Measurements from ENCODE around the gene P2RX5. TPM values are rescaled to one million over a fixed set of nuclear protein-coding genes. Genes with fewer than 3 reads are reported as not detected.

Gene P2RX5
- total RNA-seq, 3 donors from 2014 or later = 29.5 to 53.5 (median 30.8) TPM

DNA sequence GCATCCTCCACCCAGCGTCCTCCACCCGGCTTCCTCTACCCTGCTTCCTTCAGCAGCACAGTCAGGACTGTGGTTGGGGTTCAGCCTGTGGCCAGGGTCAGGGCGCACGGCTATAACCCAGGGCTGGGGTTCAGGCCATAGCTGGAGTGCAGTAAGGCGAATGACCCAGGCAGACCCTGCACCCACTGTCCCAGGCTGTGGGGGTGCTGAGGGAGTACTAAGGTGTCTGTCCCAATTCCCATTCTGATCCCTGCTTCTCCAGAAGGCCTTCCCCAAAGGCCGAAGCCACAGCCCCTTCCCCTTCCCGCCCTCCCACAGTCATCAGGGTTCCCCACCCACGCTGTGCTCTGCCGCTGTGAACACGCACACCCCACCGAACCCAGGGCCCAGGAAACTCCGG lies 14.9 kb downstream of the P2RX5 start:
- Mint-ChIP-seq H3K4me3 (no peak overlapping the region), H3K9me3 (no peaks in the 10 kb centered on the region), H3K36me3 (ENCODE audit: insufficient read depth) (peaks cover under 1% of the 10 kb centered on the region), H3K4me1 (ENCODE audit: low read depth) (peaks cover 7% of the 10 kb centered on the region), H3K27me3 (ENCODE audit: low read depth) (no peaks in the 10 kb centered on the region)
- no peak for DNase-seq
- no peak for ATAC-seq

DNA sequence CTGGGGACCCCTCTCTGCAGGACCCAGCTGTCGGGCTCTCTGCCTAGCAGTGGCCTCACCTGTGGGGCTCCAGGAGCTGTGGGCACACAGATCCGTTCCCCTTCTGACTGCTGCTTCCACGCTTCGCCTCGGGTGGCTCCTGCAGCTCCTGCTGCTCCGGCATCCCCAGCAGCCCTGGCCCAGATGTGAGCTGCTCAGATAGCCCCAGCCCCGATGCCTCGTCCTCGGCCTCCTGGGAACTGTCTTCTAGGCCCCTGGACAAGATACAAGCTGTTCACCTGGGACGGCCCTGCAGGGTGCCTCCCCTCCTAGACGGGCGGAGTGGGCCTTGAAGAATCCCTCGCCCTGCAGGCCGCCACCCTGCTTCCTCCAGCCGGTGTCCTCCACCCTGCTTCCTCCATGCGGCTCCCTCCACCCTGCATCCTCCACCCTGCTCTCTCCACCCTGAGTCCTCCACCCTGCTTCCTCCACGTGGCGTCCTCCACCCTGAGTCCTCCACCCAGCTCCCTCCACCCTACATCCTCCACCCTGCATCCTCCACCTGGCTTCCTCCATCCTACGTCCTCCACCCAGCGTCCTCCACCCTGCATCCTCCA lies 16.3 kb downstream of the P2RX5 start:
- Mint-ChIP-seq H3K9me3 (no peaks in the 10 kb centered on the region), H3K4me3 (no peak overlapping the region), H3K27me3 (ENCODE audit: low read depth) (no peaks in the 10 kb centered on the region), H3K4me1 (ENCODE audit: low read depth) (peaks cover 7% of the 10 kb centered on the region), H3K36me3 (ENCODE audit: insufficient read depth) (peaks cover 3% of the 10 kb centered on the region)
- ATAC-seq = no peak
- DNase-seq = no peak

DNA sequence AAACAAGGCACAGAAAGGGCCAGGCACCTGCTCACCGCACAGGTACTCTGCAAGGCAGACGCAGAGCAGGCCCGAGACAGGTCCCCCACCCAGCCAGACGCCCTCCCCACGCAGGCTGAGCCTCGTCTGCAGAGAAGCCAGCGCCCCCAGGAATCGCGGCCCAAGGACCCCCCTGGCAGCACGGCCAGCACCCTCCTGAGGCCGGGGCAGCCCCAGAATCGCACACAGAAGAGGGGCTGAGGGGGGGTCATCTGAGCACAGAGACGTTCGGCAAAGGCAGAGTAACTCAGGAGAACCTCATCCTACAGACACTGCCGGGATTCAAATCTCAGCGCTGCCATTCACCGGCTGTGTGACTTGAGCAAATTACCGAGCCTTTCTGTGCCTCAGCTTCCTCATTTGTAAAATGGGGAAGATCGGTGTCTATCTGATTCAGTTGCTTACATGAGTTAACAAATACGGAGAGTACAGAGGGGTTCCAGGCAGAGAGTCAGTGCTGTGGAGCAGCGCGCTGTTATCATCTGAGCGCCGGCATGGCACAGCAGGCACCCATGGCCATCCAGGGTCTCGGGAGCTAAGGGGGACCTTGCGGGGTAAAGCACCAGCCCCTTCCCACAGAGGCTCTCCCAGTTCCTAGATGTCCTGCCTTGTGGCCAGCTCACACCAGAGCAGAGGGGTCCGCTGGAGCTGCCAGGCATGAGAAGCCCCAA lies 17.0 kb downstream of the P2RX5 start:
- Mint-ChIP-seq H3K27me3 (ENCODE audit: low read depth) (no peaks in the 10 kb centered on the region), H3K36me3 (ENCODE audit: insufficient read depth) (peaks cover 3% of the 10 kb centered on the region), H3K9me3 (no peaks in the 10 kb centered on the region), H3K4me1 (ENCODE audit: low read depth) (peaks cover 7% of the 10 kb centered on the region), H3K4me3 (no peak overlapping the region)
- DNase-seq (no peak), ATAC-seq (no peak)

DNA sequence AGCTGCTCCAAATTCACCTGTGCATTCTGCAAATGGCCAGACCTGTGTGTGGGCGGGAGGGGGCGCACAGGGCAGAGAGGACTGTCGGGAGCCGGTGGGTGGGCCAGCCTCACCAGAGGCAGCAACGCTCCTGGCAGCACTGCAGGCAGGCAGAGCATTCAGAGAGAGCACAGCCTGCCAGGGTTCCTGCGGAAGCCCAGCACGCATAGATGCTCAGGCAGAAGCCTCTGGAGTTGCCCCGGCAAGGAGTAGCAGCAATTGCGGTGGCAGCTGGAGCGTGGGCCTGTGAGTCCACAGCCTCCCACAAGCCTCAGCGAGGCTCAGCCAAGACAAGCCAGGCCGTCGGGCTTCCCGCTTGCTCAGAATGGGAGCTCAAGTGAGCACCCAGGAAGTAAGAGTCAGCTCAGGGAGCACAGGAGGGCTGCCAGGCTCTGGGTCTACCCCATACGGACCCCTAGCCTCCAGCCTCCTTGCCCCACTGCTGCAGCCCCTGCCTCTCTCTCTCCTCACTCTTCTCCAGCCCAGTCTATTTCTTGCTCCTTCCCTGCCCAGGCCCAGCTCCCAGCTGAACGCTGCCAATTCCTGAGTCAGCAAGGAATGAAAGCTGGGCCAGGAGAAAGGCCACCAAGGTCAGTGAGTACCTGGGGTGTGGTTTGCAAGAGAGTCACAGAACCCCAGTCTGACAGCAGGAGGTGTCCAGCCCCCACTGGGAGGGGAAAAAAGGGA lies 17.7 kb downstream of the P2RX5 start:
- Mint-ChIP-seq H3K4me3 (no peak overlapping the region), H3K36me3 (ENCODE audit: insufficient read depth) (peaks cover 3% of the 10 kb centered on the region)
- ATAC-seq = no peak

DNA sequence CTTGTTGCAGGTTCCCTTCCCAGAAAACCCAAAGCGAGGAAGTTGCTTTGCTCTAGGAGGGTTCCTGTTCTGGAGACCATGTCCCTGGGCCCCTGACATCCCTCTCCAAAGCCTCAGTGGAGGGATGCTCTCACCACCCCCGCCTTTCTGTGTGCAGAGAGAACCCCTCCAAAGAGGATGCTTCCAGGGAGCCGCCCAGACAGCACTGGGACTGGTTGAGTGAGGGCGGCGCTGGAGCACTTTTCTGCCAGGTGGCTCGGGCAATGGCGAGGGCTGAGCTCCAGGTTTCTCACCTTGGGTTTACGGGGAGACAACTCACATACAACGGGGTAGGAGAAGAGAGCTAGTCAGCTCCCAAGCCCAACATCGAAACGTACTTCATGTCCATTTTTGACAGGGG lies 20.1 kb downstream of the P2RX5 start:
- no peak for DNase-seq
- peaks cover 3% of the 10 kb centered on the region for H3K36me3 Mint-ChIP-seq (ENCODE audit: insufficient read depth)
- no peaks in the 10 kb centered on the region for H3K9me3 Mint-ChIP-seq
- ATAC-seq = no peak
- H3K4me3 Mint-ChIP-seq = no peak overlapping the region
- H3K4me1 Mint-ChIP-seq (ENCODE audit: low read depth) = no peaks in the 10 kb centered on the region
- no peaks in the 10 kb centered on the region for H3K27me3 Mint-ChIP-seq (ENCODE audit: low read depth)

More for the DNA sequence above, 17.7 kb downstream of the P2RX5 start:
- DNase-seq = no peak
- Mint-ChIP-seq H3K9me3 (no peaks in the 10 kb centered on the region), H3K4me1 (ENCODE audit: low read depth) (peaks cover 5% of the 10 kb centered on the region), H3K27me3 (ENCODE audit: low read depth) (no peaks in the 10 kb centered on the region)

DNA sequence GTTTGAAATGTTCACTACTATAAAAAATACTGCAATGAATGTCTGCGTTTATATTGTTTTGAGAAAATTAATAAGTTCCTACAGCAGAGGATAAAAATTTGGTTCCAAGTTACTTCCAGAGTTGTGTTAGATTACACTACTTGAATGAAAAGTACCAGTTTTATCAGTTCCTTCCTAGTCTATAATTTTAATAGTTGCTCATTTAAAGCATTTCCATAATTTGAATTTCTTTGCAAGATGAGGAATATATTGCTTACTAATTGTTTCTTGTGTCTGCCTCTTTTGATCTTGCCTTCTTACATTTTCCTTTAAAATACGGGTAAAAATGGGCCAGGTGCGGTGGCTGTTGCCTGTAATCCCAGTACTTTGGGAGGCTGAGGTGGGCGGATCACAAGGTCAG lies 23.4 kb downstream of the P2RX5 start:
- no peaks in the 10 kb centered on the region for H3K27me3 Mint-ChIP-seq (ENCODE audit: low read depth)
- H3K9me3 Mint-ChIP-seq = no peaks in the 10 kb centered on the region
- H3K4me1 Mint-ChIP-seq (ENCODE audit: low read depth) = peaks cover 9% of the 10 kb centered on the region
- H3K36me3 Mint-ChIP-seq (ENCODE audit: insufficient read depth) = peaks cover 3% of the 10 kb centered on the region
- ATAC-seq = no peak
- no peak overlapping the region for H3K4me3 Mint-ChIP-seq
- DNase-seq = no peak

DNA sequence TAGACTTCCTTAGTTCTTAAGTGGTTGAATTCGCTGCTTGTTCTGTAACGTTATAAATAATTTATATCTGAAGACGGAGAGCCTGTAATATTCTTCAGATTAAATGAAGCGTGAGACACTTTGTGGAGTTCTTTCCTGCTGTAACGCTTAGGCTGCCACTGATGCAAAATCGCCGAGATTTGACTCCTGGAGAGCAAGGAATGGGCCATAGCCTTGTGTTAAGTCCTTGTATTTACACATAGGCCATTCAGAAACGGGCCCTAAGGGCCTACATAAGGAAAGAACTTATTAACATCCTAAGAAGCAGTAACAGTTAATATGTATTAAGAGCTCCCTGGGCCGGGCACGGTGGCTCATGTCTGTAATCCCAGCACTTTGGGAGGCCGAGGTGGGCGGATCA lies 26.4 kb downstream of the P2RX5 start:
- Mint-ChIP-seq H3K9me3 (no peaks in the 10 kb centered on the region), H3K4me3 (peak overlapping the region; percentile 94)

DNA sequence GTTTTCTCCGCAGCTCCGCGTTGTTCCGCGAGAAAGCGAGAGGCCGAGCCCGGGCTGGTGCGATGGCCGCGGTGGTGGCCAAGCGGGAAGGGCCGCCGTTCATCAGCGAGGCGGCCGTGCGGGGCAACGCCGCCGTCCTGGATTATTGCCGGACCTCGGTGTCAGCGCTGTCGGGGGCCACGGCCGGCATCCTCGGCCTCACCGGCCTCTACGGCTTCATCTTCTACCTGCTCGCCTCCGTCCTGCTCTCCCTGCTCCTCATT lies 26.9 kb downstream of the P2RX5 start:
- no peaks in the 10 kb centered on the region for H3K36me3 Mint-ChIP-seq (ENCODE audit: insufficient read depth)
- peak overlapping the region; percentile 94 for H3K4me3 Mint-ChIP-seq
- ATAC-seq (no peak), DNase-seq (no peak)
- peaks cover 19% of the 10 kb centered on the region for H3K4me1 Mint-ChIP-seq (ENCODE audit: low read depth)
- no peaks in the 10 kb centered on the region for H3K9me3 Mint-ChIP-seq
- H3K27me3 Mint-ChIP-seq (ENCODE audit: low read depth) = no peaks in the 10 kb centered on the region

More for the DNA sequence above, 26.4 kb downstream of the P2RX5 start:
- ATAC-seq (no peak), DNase-seq (no peak)
- H3K36me3 Mint-ChIP-seq (ENCODE audit: insufficient read depth) = no peaks in the 10 kb centered on the region
- no peaks in the 10 kb centered on the region for H3K27me3 Mint-ChIP-seq (ENCODE audit: low read depth)
- peaks cover 19% of the 10 kb centered on the region for H3K4me1 Mint-ChIP-seq (ENCODE audit: low read depth)

DNA sequence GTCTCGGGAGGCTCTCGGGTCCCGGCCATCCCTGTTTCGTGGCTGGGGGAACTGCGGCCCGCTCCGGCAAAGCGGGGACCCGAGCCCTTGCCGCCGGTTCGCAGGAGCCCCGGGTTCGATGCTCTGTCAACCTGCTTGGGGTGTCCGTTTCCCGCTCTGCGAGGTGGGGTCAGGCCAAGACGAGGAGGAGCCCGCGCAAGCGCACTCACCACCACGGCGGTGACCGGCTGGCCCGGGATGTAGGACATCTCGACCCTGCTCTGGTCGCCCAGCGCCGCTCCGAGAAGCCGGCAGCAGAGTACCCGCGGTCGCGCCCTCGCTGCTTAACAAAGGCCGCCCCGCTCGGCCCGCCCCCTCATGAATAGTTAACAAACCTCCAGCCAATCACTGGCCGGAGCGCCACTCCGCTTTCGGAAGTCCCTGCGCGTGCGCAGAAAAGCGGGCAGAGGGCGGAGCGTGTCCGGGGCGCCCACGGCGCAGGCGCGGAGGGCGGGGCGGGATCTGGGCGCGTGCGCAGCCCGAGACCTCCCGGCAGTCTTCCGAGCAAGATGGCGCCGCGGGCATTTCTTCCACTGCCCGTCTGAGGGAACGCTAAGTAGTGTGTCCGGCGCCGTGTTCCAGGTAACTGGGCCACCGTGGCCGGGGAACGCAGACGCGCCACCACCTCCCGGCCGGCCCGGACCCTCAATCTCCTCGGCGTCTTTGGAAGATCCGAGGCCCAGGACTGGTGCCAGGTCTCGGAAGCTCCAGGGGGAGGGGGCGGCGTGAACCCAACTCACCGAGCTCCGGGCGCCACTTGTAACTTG lies 27.5 kb downstream of the P2RX5 start, which contains the start of the genes EMC6 and TAX1BP3:
TSS of gene EMC6 (plus strand) at position 534 of the 806 bp plus-strand sequence. CDS start 335 bp downstream, outside the sequence.
TSS of gene TAX1BP3 (minus strand) at position 300 of the 806 bp plus-strand sequence. CDS start at position 248, 52 bp downstream.
- DNase-seq (peak; percentile 98), ATAC-seq (peak; percentile 95)
- H3K27me3 Mint-ChIP-seq (ENCODE audit: low read depth) = no peaks in the 10 kb centered on the region
- H3K36me3 Mint-ChIP-seq (ENCODE audit: insufficient read depth) = no peaks in the 10 kb centered on the region
- peaks cover 19% of the 10 kb centered on the region for H3K4me1 Mint-ChIP-seq (ENCODE audit: low read depth)
- H3K4me3 Mint-ChIP-seq = peak within 1 kb of the TSS; percentile 94
- H3K9me3 Mint-ChIP-seq = no peaks in the 10 kb centered on the region

DNA sequence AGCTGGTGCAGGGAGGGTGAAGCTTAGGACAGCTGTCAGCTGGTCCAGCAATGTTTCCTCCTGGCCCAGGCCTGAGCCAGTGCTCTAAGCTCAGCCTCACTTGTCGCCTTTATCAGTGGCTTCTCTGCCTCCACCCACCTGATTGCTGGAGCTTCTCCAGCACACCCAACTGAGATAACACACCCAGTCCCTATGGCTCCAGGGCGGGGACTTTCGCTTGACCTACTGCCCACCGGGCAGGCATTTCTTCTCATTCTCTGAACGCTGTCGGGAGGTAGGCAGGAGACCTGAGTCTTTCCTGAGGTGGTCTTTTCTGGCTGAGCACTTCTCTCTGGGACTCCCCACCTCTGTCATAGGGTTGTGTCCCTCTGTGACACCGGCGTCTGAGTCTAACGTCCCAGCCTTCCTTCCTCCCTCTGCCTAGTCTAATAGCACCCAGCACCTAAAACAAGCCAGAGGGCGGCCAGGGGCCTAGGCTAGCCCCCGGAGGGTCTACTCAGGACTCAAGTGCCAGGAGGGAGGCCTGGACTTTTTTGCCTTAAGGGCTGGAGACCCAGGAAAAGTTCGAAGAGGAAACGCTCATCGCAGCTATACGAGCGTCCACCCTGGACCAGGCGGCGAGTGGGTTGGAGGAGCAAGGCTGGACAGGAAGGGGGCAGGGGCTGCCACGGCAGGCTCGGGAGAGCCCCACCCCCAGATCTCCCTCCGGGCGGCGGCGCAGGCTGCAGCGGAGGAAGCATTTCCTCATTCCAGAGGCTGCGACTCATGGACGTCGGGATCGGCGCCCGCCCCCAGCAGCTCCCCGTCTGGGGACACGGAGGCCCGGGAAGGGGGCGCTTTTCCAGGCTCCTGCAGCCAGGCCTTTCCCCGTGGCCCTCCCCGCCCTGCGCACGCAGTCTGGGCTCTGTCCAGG lies 28.3 kb downstream of the P2RX5 start:
- H3K9me3 Mint-ChIP-seq = no peaks in the 10 kb centered on the region
- peak; percentile 10 for DNase-seq
- no peaks in the 10 kb centered on the region for H3K27me3 Mint-ChIP-seq (ENCODE audit: low read depth)
- H3K36me3 Mint-ChIP-seq (ENCODE audit: insufficient read depth) = no peaks in the 10 kb centered on the region
- peaks cover 19% of the 10 kb centered on the region for H3K4me1 Mint-ChIP-seq (ENCODE audit: low read depth)
- H3K4me3 Mint-ChIP-seq = peak overlapping the region; percentile 94
- peak; percentile 1 to 3 for ATAC-seq

DNA sequence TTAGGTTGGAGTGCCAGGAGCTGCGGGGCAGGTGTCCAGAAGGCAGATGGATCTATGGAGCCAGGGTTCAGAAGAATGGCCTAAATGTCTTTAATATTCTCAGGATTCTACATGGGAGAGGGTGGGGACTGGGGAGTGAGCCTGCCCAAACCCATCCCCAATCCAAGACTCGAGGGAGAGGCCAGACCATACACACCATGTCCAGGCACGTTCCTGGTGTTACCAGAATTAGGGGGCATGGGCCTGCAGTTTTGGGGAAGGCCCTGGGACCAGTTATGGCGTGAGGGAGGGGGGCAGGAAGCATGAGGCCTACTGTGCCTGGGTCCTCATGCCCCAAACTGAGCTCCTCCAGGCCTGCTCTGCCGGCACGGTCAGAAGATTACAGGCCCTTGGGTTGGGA lies 29.4 kb downstream of the P2RX5 start:
- no peaks in the 10 kb centered on the region for H3K9me3 Mint-ChIP-seq
- H3K27me3 Mint-ChIP-seq (ENCODE audit: low read depth) = no peaks in the 10 kb centered on the region
- DNase-seq = no peak
- H3K36me3 Mint-ChIP-seq (ENCODE audit: insufficient read depth) = no peaks in the 10 kb centered on the region
- H3K4me3 Mint-ChIP-seq = peak overlapping the region; percentile 8
- H3K4me1 Mint-ChIP-seq (ENCODE audit: low read depth) = peaks cover 19% of the 10 kb centered on the region
- ATAC-seq = no peak

DNA sequence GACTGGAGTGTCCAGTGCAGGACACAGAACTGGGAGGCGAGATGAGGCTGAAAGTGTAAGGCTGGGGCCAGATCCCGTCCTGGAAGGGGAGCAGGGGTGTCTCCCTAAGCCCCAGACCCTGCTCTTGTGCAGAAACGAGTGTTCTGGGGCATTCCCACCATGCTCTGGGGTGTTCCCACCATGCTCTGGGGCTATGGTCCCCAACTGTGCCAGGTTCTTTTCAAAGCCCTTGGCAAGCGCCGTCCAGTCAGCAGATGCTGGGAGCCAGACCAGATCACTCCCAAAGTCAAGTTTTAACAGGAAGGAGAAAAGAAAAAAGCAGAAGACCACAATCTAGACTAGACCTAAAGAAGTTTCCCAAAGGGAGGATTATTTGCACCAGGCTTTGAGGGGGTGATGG lies 30.1 kb downstream of the P2RX5 start:
- Mint-ChIP-seq H3K9me3 (no peaks in the 10 kb centered on the region), H3K4me3 (no peak overlapping the region)

DNA sequence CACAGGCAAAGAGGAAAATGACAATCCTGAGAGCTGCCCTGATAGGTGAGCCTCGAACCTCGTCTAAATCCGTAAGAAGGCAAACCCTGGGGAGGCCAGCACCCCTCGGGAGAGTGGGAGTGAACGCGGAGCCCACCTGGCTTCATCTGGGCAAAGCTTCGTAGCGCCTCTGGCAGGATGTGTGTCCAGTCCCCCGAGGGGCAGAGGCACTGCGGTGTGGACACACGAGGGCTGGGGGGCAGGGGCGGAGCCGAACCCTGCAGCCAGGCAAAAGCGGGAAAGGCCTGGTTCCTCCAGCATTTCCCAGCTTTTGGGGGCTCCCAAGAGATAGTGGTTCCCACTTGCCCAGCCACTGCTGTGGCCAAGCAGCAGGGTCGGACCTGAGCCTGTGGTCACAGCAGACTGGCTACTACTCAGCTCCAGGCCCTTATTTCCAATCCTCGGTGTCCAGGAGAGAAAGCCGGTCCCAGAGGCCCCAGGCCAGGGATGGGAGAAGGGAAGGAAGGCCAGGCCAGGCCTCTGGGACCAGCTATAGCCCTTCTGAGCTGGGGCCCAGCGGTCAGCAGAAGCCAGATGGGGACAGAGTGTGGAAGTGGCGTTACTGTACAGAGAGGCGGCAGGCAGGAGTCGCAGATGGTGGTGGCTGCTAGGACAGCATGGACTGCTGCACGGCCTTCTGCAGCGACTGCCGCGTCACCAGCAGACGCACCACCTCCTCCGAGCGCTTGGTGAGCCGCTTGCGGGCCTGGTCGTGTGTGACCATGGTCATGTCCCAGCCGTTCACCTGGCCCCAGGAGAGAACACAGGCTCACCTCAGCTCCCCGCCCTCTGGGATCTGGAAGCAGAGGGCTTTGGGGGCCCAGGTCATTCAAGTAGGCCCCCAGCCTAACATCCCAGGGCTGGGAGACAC lies 32.6 kb downstream of the P2RX5 start:
- peaks cover 13% of the 10 kb centered on the region for H3K4me1 Mint-ChIP-seq (ENCODE audit: low read depth)
- no peak overlapping the region for H3K4me3 Mint-ChIP-seq
- no peaks in the 10 kb centered on the region for H3K36me3 Mint-ChIP-seq (ENCODE audit: insufficient read depth)
- DNase-seq (no peak), ATAC-seq (no peak)
- H3K9me3 Mint-ChIP-seq = no peaks in the 10 kb centered on the region
- no peaks in the 10 kb centered on the region for H3K27me3 Mint-ChIP-seq (ENCODE audit: low read depth)

More for the DNA sequence above, 30.1 kb downstream of the P2RX5 start:
- no peaks in the 10 kb centered on the region for H3K27me3 Mint-ChIP-seq (ENCODE audit: low read depth)
- ATAC-seq (no peak), DNase-seq (no peak)
- peaks cover 19% of the 10 kb centered on the region for H3K4me1 Mint-ChIP-seq (ENCODE audit: low read depth)
- no peaks in the 10 kb centered on the region for H3K36me3 Mint-ChIP-seq (ENCODE audit: insufficient read depth)

All from activated T-cell treated with anti-CD3 and anti-CD28 coated beads, Interleukin-2, amount 50 U/mL, for 4 hours (primary cell).